GM13977 (cell line): ENCODE results near the gene RAP1GDS1.
A peak's percentile ranks its signal among the peaks of the same experiment; 100 is the strongest.

Experiments used
- DNase-seq: peaks from one replicate; pipeline ENCODE4 v3.0.0; 2012; ENCODE audit warnings: low spot score
- CTCF ChIP-seq: IDR thresholded peaks from 2 replicates; pipeline ENCODE4 v1.5.1; 2012; ENCODE audit warnings: mild to moderate bottlenecking, control low read depth; ENCODE audit not compliant: insufficient read depth; ENCODE audit errors: extremely low read depth, missing control alignments
- in situ Hi-C: fragments of 300-500 bp; cut with MboI; formaldehyde crosslinking; loops from one replicate; pipeline ENCODE4 v1.12.0; 2022; ENCODE audit warnings: low sequenced_read_pairs, low pct_unique_long_range_greater_than_20kb, mixed read lengths, inconsistent platforms; ENCODE audit not compliant: unreplicated experiment

RAP1GDS1 gene

GRCh38 chr4:98480535-98480934 is 219.4 kb downstream of the RAP1GDS1 start:
- in situ Hi-C loops, result no loop called here
- no peak for DNase-seq
- no peak for TF ChIP-seq CTCF

GRCh38 chr4:98481167-98481566 is 220.0 kb downstream of the RAP1GDS1 start:
- TF ChIP-seq CTCF, result no peak
- no peak for DNase-seq
- in situ Hi-C loops, result no loop called here

- DNase-seq, result no peak
- in situ Hi-C loops, result no loop called here
- TF ChIP-seq CTCF, result no peak
Observed at GRCh38 chr4:98482503-98482846, 221.3 kb downstream of the RAP1GDS1 start.

- TF ChIP-seq CTCF, result no peak
- DNase-seq, result peak; percentile 67
- in situ Hi-C loops, result no loop called here
Observed at GRCh38 chr4:98482847-98483806, 221.9 kb downstream of the RAP1GDS1 start.

GRCh38 chr4:98484031-98484430 is 222.8 kb downstream of the RAP1GDS1 start:
- TF ChIP-seq CTCF, result no peak
- DNase-seq, result no peak
- in situ Hi-C loops, result no loop called here

- no peak for TF ChIP-seq CTCF
- no peak for DNase-seq
- in situ Hi-C loops, result no loop called here
Observed at GRCh38 chr4:98485816-98486345, 224.7 kb downstream of the RAP1GDS1 start.
